MV-4-11 (cell line): Measurements from ENCODE around the gene ZSCAN10.

Experiments used
- DNase-seq: peaks from one replicate; lab custom pipeline; 2025; lab: John Stamatoyannopoulos, UW

The ZSCAN10 gene

GRCh38 chr16:3134338-3135125, 35.4 kb upstream of the ZSCAN10 start, which contains the start of gene ZNF213:
TSS of gene ZNF213 (plus strand) at chr16:3135029. CDS start at chr16:3137281, 2,252 bp downstream.
- DNase-seq, result peak; percentile 97

DNA sequence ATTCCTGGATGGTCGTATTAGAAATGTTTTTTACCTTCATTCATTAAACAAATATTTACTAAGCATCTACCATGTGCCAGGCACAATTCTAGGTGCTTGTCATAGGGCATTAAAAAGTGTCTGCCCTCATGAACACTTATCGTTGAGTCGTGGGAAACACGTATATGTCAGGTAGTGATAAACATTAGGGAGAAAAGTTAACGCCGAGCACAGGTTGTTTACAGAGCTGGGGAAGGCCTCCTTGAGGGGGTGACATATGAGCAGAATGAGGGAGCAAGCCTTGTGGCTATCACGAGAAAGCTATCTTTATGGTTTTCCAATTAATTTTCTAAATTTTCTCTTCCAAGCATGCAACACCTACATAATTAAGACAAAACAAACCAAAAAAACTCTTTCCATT, 34.8 kb upstream of the ZSCAN10 start:
- DNase-seq, result no peak

DNA sequence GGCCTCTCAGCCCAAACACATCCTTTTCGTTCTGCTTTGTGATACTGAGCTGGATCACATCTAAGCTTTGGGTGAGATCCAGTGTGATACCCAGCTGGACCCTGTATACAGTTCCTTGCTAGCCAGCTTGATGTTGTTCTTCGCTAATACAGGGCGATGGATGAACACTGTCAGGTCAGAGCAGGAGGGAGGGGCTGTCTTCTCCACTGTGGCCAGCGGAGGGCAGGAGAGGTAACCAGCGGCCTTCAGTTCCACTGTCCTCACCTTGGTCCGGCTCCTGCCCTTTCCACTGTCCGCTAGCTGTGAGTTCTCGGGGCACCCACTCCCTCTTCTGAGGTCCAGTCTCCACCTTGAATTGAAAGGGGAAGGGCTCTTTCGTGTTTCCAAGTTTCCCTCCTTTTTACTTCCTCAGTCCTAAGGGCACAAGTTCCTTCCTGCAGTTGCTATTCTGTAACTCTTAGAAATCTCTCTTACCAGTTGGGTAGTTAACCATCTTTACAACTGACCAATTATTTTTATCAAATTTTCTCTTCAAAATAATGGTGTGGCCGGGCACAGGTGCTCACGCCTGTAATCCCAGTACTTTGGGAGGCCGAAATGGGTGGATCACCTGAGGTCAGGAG, 32.8 kb upstream of the ZSCAN10 start:
- DNase-seq, result peak; percentile 42

DNA sequence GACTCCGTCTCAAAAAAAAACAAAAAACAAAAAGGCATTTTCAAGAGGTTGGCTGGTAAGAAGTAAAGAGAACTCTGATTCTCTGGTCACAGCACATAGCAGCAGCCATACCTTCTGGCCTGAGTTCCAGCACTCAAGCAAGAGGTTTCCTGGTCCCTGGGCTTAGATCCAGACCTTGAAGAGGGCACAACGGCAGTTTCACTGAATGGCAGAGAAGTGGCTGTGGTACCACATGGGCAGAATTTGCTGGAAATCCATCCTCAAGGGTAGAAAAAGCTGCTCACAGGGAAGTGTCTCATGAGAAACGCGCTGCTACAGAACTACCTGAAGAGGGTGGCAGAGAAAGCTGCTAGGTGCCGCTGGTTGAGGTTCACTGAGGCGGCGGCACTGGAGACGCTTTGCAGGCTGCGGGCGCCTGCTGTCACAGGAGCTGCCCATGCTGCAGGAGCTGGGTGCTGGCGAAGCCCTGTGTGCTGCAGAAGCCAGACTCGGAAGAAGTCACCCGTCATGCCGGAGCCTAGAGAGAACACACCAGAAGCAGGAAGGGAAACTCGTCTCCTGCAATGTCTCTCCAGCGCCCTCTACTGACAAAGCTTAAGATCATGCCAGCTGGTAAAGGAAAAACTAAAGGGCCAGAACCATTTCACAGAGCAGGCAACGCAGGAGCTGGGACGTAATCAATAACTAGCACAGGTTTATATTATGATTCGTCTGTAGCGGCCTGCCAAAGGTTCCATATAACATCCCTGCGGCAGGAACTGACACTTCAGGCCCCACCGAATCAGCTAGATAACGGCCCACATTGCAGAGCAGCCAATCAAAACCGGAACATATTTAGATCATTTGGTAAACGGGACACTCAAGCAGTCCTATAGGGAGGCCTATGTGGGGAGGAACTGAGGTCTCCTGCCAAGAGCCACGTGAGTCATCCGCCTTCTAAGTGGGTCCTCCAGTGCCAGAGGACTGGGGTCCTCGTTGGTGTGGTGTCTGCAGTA, 30.3 kb upstream of the ZSCAN10 start:
- DNase-seq, result peak; percentile 88

GRCh38 chr16:3127745-3128144, 28.7 kb upstream of the ZSCAN10 start:
- no peak for DNase-seq

DNA sequence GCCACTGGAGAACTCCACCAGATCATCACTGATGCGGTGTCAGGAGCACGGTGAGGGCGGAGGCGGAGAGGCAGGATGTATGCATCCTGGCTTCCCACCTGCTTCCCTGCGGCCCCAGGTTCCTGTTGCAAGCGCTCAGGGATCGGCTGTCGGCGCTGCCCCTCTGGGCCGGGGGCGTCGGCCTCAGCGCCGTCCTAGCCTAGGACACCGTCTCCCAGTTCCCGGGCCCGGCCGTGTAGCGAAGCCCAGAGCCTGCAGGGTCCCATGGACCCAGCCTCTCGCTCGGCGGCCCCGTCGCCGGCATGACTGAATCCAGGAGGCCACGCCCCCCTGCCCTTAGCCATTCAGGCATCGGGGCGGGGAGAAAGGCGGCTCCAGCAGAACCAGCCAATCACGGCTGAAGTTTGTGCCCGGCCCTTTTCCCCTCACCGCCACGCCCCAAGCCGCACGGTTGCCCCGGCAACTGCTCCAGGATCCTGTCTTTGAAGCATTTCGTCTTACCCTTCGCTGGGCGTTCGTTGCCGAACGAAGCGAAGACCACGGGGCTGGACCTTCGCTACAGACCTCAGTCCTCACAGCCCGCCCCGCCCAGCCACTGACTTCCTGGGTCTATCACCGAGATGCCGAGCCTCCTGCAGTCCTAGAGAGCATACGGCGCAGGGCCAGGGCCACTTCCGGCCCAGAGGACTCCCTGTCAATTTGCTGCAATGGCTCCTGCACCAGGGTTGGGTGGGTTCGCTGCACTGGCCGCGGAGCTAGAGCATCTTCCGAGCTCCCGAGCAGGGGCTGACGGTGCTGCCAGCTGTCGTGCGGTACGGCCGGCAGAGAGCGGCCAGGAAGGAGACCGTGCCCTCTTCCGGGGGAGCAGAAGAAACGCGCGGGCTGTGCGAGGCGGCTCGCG, 25.1 kb upstream of the ZSCAN10 start:
- DNase-seq, result peak; percentile 97

DNA sequence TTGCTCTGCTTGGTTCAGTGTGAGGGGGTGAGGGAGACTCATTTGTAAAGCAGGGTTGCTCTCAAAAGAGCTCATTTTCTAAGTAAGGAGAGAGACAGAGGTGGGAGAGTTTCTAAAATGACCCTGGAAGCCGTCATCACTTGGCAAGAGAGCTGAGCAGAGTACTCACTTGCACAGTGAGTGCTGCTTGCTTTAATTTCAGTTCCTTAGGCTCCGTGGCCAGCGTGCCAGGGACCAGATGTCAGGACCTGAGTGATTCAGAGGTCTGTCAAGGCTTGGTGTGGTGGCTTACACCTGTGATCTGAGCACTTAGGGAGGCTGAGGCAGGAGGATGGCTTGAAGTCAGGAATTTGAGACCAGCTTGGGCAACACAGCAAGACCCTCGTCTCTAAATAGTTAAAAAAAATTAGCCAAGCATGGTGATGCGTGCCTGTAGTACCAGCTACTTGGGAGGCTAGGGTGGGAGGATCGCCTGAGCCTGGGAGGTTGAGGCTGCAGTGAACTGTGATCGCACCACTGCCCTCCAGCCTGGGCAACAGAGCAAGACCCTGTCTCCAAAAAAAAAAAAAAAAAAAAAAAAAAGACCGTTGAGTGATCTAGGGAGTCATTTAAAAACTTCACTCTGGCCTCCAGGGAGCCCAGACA, 24.0 kb upstream of the ZSCAN10 start:
- peak; percentile 48 for DNase-seq

GRCh38 chr16:3121851-3122467, 22.9 kb upstream of the ZSCAN10 start:
- DNase-seq, result no peak

DNA sequence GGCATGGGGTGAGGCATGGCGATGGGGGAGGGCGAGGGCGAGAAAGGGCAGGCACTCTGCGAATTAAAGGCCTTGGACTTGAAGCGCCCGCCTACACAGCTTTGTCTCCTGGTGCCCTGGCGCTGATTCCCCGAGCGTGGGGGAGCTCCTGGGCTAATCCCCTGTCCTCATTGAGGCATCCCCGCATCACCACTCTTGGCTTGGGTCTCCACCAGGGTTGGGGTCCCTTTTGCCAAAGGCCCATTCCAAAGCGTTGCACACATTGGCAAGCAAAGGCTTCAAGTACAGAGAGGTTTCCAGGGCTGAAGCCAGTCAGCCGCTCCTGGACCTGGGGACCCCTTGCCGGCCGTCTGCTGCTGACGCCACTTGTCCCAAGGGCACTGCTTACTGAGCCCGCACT, 21.3 kb upstream of the ZSCAN10 start:
- DNase-seq, result no peak

- DNase-seq, result no peak
Measured at GRCh38 chr16:3119701-3120408, 20.8 kb upstream of the ZSCAN10 start.

DNA sequence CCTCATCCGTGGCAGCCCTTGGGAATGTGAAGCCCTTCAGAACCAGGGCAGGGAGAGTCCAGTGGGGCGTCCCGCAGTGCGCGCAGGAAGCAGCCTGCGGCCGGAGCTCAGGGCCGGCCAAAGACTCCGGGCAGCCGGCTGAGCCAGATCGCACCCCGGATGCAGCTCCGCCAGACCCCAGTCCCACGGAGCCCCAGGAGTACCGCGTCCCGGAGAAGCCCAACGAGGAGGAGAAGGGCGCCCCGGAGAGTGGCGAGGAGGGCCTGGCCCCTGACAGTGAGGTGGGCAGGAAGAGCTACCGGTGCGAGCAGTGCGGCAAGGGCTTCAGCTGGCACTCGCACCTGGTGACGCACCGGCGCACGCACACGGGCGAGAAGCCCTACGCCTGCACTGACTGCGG, 20.2 kb upstream of the ZSCAN10 start:
- no peak for DNase-seq

DNA sequence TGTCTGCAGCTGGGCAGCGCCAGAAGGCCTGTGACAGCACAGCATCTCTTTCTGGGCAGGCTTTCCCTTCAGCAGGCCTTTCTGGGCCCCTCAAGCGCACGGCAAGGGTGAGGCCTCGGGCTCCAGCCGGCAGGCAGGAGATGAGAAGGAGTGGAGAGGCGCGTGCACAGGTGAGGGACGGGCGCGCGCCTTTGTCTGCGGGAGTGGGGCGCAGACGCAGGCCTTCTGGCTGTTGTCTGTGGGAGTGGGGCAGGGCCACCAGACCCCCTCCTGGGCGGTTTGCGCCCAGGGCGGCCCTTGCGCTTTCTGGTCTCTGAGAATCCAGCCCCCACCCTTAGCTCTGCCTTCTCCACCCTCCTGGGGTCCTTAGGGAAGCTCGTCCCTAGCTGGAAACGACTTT, 19.8 kb upstream of the ZSCAN10 start:
- no peak for DNase-seq

- DNase-seq, result no peak
Measured at GRCh38 chr16:3118204-3118790, 19.2 kb upstream of the ZSCAN10 start.

DNA sequence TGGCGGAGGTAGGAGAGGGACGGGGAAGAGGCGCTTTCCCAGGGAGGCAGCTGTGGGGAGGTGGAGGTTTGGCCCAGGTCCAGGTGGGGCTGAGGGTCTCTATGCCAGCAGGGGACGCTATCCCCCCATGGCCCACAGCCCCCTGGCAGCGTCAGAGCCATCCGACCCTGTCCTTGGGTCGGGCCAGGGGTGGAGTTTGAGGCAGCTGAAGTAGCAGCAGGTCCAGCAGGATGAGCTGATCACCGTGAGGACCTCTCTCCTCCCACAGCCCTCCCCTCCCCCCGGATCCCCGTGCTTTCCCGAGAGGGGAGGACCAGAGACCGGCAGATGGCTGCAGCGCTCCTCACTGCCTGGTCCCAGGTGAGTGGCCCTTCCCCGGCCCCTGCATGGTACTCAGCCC, 16.5 kb upstream of the ZSCAN10 start:
- no peak for DNase-seq

DNA sequence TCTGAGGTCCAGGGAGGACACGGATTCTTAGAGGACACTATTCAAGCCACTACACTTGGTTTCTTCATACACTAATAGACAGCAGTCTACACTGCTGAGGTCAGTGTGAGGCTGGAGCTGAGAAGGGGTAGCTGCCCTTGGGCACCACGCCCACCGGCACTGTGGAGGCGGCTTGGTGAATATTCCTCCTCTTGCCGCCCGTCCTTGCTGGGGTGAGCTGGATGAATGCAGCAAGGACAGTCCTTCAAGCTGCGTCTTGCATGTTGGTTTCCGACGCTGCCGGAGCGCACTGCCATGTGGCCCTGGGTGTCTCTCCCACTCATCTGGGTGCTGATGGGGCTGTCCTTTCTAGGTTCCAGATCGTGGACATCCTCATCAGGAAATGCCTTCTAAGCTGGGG, 15.9 kb upstream of the ZSCAN10 start:
- no peak for DNase-seq

GRCh38 chr16:3113765-3114479, 14.8 kb upstream of the ZSCAN10 start:
- DNase-seq, result no peak

GRCh38 chr16:3112881-3113574, 13.9 kb upstream of the ZSCAN10 start:
- no peak for DNase-seq
